Measurements from ENCODE around the gene SART3.
"Not testable (repeated sequence)": the region's sequence is repeated elsewhere in the genome, so short reads cannot be mapped to it uniquely, and the experiment has no call there.

The SART3 gene

DNA sequence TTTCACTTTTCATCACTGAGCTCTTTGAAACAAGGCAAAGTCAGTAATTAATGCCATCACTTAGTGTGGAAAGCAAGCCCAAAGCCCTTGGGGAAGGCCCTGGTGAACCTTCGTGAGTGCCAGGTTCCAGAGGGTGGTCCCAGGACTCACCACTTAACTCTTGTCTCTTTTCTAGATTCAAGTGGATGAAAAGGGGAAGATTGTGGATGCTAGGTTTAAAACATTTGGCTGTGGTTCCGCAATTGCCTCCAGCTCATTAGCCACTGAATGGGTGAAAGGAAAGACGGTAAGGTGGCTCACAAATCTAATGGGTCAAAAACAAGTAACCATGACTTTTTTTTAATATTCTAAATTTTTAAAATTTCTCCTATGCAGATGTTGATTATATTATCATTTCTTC lies 4.2 kb upstream of the SART3 start:
- Histone ChIP-seq H3K4me1 (ENCODE audit: insufficient read depth, low read length) (peaks cover 50% of the 10 kb centered on the region), H3K4me3 (ENCODE audit: low read depth in 1 of 2, low read length in 2 of 2) (no peak overlapping the region), H3K27me3 (ENCODE audit: control insufficient read depth in 1 of 2, insufficient read depth in 2 of 2, low read length in 2 of 2) (no peaks in the 10 kb centered on the region), H3K36me3 (ENCODE audit: insufficient read depth, low read length) (peaks cover 53% of the 10 kb centered on the region), H3K9ac (ENCODE audit: low read length) (no peak overlapping the region), H3K27ac (ENCODE audit: low read depth, low read length) (no peak overlapping the region), H3K9me3 (ENCODE audit: low read length) (no peaks in the 10 kb centered on the region)

DNA sequence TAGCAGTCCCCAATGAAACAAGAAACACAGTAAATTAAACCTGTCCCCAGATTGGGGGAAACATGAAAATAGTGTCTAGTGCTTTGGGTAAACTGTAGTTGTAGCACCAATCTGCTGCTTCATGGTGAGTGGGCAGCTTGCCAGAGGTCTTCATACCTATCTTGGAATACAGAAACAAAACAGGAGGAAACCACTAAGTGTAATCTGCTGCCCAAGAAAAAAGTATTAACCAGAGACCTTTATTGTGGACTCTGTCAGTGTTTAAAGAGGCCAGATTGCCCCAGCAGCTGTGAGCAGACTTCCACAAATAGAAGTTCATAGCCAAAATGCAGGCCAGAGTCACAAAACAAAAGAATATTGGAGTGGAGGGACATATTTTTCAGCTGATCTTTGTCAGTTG lies 3.8 kb upstream of the SART3 start:
- Histone ChIP-seq H3K27me3 (ENCODE audit: control insufficient read depth in 1 of 2, insufficient read depth in 2 of 2, low read length in 2 of 2) (no peaks in the 10 kb centered on the region), H3K27ac (ENCODE audit: low read depth, low read length) (no peak overlapping the region), H3K36me3 (ENCODE audit: insufficient read depth, low read length) (peaks cover 52% of the 10 kb centered on the region), H3K9ac (ENCODE audit: low read length) (no peak overlapping the region), H3K9me3 (ENCODE audit: low read length) (no peaks in the 10 kb centered on the region), H3K4me3 (ENCODE audit: low read depth in 1 of 2, low read length in 2 of 2) (no peak overlapping the region), H3K4me1 (ENCODE audit: insufficient read depth, low read length) (peaks cover 55% of the 10 kb centered on the region)

DNA sequence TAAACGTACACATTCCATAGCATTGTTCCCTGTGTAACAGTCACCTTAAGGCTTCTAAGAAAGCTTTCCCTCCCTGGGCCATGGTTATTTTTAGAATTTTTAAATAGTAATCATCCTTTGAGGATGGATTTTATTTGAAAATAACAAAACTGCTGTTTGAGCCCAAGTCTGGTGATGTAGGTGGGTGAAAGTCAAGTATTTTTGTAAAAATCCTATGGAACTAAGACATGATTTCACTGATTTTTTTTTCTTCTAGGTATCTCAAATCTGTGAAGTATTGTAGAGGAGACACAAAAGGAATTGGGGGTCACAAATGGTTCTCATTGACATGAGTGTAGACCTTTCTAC lies 2.8 kb upstream of the SART3 start:
- Histone ChIP-seq H3K4me1 (ENCODE audit: insufficient read depth, low read length) (peaks cover 62% of the 10 kb centered on the region), H3K27ac (ENCODE audit: low read depth, low read length) (peak overlapping the region; percentile 96), H3K9ac (ENCODE audit: low read length) (peak overlapping the region; percentile 89), H3K27me3 (ENCODE audit: control insufficient read depth in 1 of 2, insufficient read depth in 2 of 2, low read length in 2 of 2) (no peaks in the 10 kb centered on the region), H3K36me3 (ENCODE audit: insufficient read depth, low read length) (peaks cover 50% of the 10 kb centered on the region), H3K9me3 (ENCODE audit: low read length) (no peaks in the 10 kb centered on the region), H3K4me3 (ENCODE audit: low read depth in 1 of 2, low read length in 2 of 2) (peak overlapping the region in 1 of 2 donors; percentile 92)

DNA sequence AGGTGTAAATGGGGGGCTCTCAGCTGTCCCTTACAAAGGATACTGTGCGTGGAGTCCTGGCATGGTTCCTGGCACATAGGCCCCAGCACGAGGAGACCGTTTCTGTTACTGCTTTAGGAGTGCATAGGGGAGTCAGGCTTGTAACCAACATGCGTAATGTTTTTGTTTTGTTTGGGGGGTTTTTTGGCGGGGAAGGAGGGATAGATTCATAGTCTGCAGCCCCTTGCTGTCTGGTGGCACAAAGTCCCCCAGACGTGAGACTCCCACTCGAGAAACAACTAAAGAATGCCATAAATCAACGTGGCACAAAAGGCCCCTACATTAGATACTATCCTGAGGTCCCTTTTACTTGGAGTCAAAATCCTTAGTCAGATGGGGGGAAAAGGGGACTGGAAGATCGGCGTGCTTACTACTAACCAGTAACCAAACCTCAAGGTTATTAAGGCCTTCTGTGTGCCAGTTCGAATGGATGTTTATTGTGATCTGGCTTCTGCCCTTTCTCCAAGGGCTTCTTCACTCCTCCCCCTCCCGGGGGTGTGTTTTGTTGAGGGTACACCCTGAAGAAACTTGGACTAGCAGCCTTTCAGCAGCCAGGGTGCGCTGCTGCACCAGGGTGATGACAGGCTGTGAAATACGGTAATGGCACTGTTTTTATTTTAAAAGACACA lies 2.3 kb upstream of the SART3 start:
- Histone ChIP-seq H3K4me3 (ENCODE audit: low read depth in 1 of 2, low read length in 2 of 2) (peak overlapping the region; percentile 92 to 99), H3K27me3 (ENCODE audit: control insufficient read depth in 1 of 2, insufficient read depth in 2 of 2, low read length in 2 of 2) (no peaks in the 10 kb centered on the region), H3K4me1 (ENCODE audit: insufficient read depth, low read length) (peaks cover 61% of the 10 kb centered on the region), H3K27ac (ENCODE audit: low read depth, low read length) (peak overlapping the region; percentile 96), H3K9me3 (ENCODE audit: low read length) (no peaks in the 10 kb centered on the region), H3K9ac (ENCODE audit: low read length) (peak overlapping the region; percentile 89), H3K36me3 (ENCODE audit: insufficient read depth, low read length) (peaks cover 45% of the 10 kb centered on the region)

DNA sequence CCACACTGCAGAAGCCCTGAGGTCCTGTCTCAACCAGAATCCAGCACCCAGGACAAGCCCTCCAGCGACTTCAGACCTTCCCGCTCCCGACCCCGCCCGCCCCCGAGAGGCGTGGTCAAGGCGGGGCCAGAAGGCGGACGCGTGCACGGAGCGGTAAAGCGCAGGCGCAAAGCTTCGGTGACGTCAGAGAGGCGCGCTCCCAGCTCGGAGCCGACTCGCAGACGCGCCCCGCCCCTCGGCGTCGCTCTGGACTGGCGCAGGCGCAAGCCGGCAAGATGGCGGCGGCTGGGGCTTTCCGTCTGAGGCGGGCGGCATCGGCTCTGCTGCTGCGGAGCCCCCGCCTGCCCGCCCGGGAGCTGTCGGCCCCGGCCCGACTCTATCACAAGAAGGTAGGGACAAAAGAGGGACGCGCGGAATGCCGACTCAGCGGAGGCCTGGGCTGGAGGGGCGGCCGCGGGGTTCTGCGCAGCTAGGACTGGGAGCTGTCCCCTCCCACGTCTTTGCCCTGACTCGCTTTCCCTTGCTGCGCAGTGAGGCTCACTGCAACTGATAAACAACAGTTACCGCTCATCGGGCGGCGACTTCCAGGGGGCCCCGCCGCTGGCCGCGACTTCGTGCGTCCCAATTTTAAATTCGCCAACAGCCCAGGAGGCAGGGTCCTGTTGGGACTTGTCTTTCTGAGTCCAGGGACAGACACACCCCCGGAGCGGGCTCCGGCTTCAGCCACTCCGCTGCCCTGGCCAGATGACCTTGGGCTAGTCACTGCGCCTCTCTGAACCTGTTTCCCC lies 1.6 kb upstream of the SART3 start, which contains the start of gene ISCU:
Gene ISCU (plus strand): TSS at position 249 of the 788 bp plus-strand sequence. CDS start 27 bp downstream, at position 276.
- peak within 1 kb of the TSS; percentile 93 for H3K9ac ChIP-seq (ENCODE audit: low read length)
- peak within 1 kb of the TSS; percentile 96 for H3K27ac ChIP-seq (ENCODE audit: low read depth, low read length)
- H3K4me3 ChIP-seq (ENCODE audit: low read depth in 1 of 2, low read length in 2 of 2): peak within 1 kb of the TSS; percentile 96 to 99
- H3K27me3 ChIP-seq (ENCODE audit: control insufficient read depth in 1 of 2, insufficient read depth in 2 of 2, low read length in 2 of 2): no peaks in the 10 kb centered on the region
- peaks cover 60% of the 10 kb centered on the region for H3K4me1 ChIP-seq (ENCODE audit: insufficient read depth, low read length)
- H3K9me3 ChIP-seq (ENCODE audit: low read length): no peaks in the 10 kb centered on the region
- H3K36me3 ChIP-seq (ENCODE audit: insufficient read depth, low read length): peaks cover 40% of the 10 kb centered on the region

DNA sequence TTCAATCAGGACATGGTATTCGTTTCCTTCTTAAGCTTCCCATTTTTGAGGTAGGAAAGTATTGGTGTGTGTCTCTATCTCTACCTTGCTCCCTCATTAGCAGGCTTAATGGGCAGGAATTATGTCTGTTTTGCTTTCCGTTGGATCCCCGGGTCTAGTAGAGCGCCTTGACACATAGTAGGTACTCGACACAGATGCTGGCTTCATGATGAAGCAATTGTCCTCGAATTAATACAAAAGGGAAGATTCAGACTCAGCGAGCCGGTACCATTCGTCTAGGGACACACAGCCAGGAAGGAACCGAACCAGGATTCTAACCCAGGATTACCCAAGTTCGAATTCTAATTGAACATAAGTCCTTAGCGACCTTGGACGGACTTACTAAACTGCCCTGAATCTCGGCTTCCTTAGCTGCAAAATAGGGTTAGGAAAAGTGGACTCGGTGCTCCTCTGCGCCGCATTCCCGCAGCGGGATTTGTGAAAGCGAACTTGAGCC lies 927 bp upstream of the SART3 start:
- Histone ChIP-seq H3K27ac (ENCODE audit: low read depth, low read length) (peak overlapping the region; percentile 90), H3K27me3 (ENCODE audit: control insufficient read depth in 1 of 2, insufficient read depth in 2 of 2, low read length in 2 of 2) (no peaks in the 10 kb centered on the region), H3K4me1 (ENCODE audit: insufficient read depth, low read length) (peaks cover 58% of the 10 kb centered on the region), H3K9ac (ENCODE audit: low read length) (peak overlapping the region; percentile 93), H3K36me3 (ENCODE audit: insufficient read depth, low read length) (peaks cover 37% of the 10 kb centered on the region), H3K4me3 (ENCODE audit: low read depth in 1 of 2, low read length in 2 of 2) (peak overlapping the region; percentile 96 to 99), H3K9me3 (ENCODE audit: low read length) (no peaks in the 10 kb centered on the region)

DNA sequence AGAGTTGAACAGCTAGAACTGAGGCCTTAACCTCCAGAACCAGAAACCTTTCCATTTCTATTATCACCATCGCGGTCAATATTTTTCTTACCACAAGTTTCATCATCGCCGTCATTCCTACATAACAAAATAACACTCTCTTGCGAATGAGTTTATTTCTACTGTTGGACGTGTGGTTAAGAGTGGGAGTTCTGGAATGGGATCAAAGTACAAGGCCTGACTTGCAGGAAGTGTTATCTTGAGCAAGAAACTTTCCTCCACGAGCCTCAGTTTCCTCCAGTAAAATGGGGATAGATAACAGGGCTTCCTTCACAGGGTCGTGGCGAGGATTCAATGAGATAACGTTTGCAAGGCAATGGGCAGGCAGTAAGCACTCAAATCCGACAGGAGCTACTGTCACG lies 652 bp downstream of the SART3 start:
- H3K4me1 ChIP-seq (ENCODE audit: insufficient read depth, low read length): peaks cover 53% of the 10 kb centered on the region
- no peaks in the 10 kb centered on the region for H3K27me3 ChIP-seq (ENCODE audit: control insufficient read depth in 1 of 2, insufficient read depth in 2 of 2, low read length in 2 of 2)
- H3K4me3 ChIP-seq (ENCODE audit: low read depth in 1 of 2, low read length in 2 of 2): peak overlapping the region; percentile 96 to 99
- peak overlapping the region; percentile 90 for H3K27ac ChIP-seq (ENCODE audit: low read depth, low read length)
- H3K9ac ChIP-seq (ENCODE audit: low read length): peak overlapping the region; percentile 93
- peaks cover 26% of the 10 kb centered on the region for H3K36me3 ChIP-seq (ENCODE audit: insufficient read depth, low read length)
- H3K9me3 ChIP-seq (ENCODE audit: low read length): no peaks in the 10 kb centered on the region

DNA sequence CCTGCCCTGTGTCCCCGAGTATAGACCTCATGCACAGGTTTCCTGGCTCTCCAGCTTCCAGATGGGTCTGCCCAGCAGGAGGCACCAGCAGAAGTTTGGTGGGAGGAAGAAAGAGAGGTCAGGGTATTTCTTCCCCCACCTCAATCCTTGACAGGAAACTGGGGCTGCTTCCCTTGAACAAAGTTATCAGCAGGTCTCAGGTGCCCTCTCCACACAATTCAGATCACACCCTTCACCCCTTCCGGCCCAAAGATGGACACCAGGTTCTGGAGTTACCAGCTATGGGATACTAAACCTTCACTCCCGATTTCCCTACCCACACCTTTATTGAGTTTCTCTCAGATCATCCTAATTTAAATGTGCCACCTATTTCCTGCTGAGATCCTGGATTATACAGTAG lies 1.2 kb downstream of the SART3 start:
- peaks cover 21% of the 10 kb centered on the region for H3K36me3 ChIP-seq (ENCODE audit: insufficient read depth, low read length)
- H3K27ac ChIP-seq (ENCODE audit: low read depth, low read length): no peak overlapping the region
- peak overlapping the region; percentile 93 for H3K9ac ChIP-seq (ENCODE audit: low read length)
- H3K4me1 ChIP-seq (ENCODE audit: insufficient read depth, low read length): peaks cover 52% of the 10 kb centered on the region
- H3K9me3 ChIP-seq (ENCODE audit: low read length): no peaks in the 10 kb centered on the region
- no peaks in the 10 kb centered on the region for H3K27me3 ChIP-seq (ENCODE audit: control insufficient read depth in 1 of 2, insufficient read depth in 2 of 2, low read length in 2 of 2)
- peak overlapping the region; percentile 96 to 99 for H3K4me3 ChIP-seq (ENCODE audit: low read depth in 1 of 2, low read length in 2 of 2)

DNA sequence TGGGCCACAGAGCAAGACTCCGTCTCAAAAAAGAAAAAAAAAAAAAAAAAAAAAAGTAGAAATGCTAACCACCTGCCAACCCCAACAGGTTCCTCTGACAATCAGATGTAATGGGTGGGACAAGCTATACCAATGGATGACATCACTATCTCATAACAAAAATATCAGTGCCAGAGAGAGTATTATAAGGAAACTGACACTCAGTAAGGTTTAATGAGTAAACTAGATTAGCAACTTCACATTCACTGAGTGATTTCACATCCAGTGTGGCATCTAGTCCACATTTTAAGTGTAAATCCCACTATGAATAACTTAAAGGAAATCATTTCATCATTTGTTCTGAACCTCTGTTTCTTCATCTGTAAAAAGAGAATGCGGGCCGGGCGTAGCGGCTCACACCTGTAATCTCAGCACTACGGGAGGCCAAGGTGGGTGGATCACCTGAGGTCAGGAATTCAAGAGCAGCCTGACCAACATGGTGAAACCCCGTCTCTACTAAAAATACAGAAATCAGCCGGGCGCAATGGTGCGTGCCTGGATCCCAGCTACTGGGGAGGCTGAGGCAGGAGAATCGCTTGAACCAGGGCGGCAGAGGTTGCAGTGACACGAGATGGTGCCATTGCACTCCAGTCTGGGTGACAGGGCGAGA lies 1.8 kb downstream of the SART3 start:
- Histone ChIP-seq H3K36me3 (ENCODE audit: insufficient read depth, low read length) (peaks cover 14% of the 10 kb centered on the region), H3K27me3 (ENCODE audit: control insufficient read depth in 1 of 2, insufficient read depth in 2 of 2, low read length in 2 of 2) (no peaks in the 10 kb centered on the region), H3K9ac (ENCODE audit: low read length) (no peak overlapping the region), H3K4me3 (ENCODE audit: low read depth in 1 of 2, low read length in 2 of 2) (no peak overlapping the region), H3K4me1 (ENCODE audit: insufficient read depth, low read length) (peaks cover 46% of the 10 kb centered on the region), H3K27ac (ENCODE audit: low read depth, low read length) (no peak overlapping the region), H3K9me3 (ENCODE audit: low read length) (no peaks in the 10 kb centered on the region)

DNA sequence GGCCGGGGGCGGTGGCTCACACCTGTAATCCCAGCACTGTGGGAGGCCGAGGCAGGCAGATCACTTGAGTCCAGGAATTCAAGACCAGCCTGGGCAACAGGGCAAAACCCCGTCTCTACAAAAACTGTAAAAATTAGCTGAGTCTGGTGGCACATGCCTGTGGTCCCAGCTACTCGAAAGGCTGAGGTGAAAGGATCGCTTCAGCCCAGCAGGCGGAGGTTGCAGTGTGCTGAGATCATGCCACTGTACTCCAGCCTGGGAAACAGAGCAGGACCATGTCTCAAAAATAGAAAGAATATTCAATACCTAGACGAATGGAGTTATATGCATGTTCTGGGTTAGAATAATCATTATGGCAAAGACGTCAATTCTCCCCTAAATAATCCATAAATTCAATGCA lies 5.6 kb downstream of the SART3 start:
- peaks cover 11% of the 10 kb centered on the region for H3K36me3 ChIP-seq (ENCODE audit: insufficient read depth, low read length)
- H3K27ac ChIP-seq (ENCODE audit: low read depth, low read length); H3K27me3 ChIP-seq (ENCODE audit: control insufficient read depth in 1 of 2, insufficient read depth in 2 of 2, low read length in 2 of 2); H3K4me3 ChIP-seq (ENCODE audit: low read depth in 1 of 2, low read length in 2 of 2); H3K9me3 ChIP-seq (ENCODE audit: low read length): not testable (repeated sequence)
- peaks cover 33% of the 10 kb centered on the region for H3K4me1 ChIP-seq (ENCODE audit: insufficient read depth, low read length)
- H3K9ac ChIP-seq (ENCODE audit: low read length): peak overlapping the region; percentile 4

DNA sequence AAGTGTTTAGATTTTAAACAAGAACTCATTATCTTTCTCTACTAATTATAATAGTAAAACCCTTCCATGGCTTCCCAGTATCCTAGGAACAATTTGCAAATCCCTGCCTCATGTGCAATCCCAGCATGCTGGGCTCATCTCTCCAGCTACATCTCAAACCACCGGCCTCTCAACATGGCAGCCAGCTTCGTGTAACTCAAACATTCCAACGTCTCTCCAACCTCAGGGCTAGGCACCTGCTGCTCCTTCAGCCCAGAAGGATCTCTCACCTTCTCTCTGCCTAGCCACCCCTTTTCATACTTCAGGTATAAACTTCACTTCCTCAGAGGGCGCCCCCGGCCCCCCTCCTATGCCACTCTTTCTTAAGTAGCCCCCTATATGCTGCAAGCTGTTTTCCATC lies 7.2 kb downstream of the SART3 start:
- H3K4me3 ChIP-seq (ENCODE audit: low read depth in 1 of 2, low read length in 2 of 2): no peak overlapping the region
- no peaks in the 10 kb centered on the region for H3K9me3 ChIP-seq (ENCODE audit: low read length)
- no peak overlapping the region for H3K27ac ChIP-seq (ENCODE audit: low read depth, low read length)
- H3K27me3 ChIP-seq (ENCODE audit: control insufficient read depth in 1 of 2, insufficient read depth in 2 of 2, low read length in 2 of 2): no peaks in the 10 kb centered on the region
- no peak overlapping the region for H3K9ac ChIP-seq (ENCODE audit: low read length)
- H3K36me3 ChIP-seq (ENCODE audit: insufficient read depth, low read length): peaks cover 14% of the 10 kb centered on the region
- H3K4me1 ChIP-seq (ENCODE audit: insufficient read depth, low read length): peaks cover 24% of the 10 kb centered on the region
